CD4-positive, alpha-beta T cell treated with Interleukin-15 for 4 hours (primary cell): ENCODE results near the gene STT3A.
"Not testable (repeated sequence)": the region's sequence is repeated elsewhere in the genome, so short reads cannot be mapped to it uniquely, and the experiment has no call there.

Experiments used
- DNase-seq: peaks from one replicate; pipeline ENCODE4 v3.0.0-alpha.2; 2020; ENCODE audit warnings: low spot score

STT3A gene

GRCh38 chr11:125592305-125593113 is at the start of gene STT3A:
TSS of gene STT3A (plus strand) at chr11:125592852. CDS start at chr11:125595916, 3,064 bp downstream.
- DNase-seq: peak; percentile 99

DNA sequence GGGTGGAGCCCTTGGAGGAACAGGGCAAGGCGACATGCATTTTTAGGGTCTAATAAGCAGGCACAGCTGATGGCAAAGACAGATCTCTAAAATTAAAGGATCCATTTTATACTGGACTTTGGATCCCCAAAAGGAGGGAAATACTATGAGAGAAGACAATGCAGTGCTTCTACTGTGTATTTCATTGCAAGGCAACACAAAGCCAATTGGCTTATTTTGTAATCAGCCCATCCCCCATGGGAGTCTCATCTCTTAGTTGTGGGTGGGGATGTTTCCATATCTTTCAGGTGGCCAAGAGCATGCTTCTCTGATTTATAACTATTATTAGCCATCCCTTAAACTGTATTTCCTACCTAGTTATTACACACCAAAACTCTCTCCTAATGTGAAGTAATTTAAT is 41.9 kb upstream of the STT3A start:
- no peak for DNase-seq

DNA sequence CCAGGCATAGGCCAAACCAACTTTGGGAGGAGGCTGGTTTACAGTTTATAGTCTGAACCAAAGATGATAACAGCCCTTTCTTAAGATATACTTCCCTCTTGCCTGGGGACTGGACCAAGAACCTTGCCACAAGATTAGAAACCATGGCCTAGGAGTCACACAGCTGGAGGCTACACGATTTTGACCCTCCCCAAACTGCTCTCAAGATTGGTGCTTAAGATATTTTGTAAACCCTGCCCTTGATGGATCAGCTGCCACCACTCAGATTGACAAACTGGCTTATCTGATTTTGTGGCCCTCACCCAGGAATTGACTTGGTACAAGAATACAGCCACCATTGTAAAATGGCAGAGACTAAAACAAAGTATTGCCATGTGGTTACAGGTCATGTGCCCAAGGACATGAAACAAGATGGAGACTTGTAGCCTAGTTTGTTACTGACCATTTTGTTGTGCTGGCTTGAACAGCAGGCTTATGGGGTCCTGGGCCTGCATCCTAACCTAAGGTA is 40.8 kb upstream of the STT3A start:
- DNase-seq: no peak

- no peak for DNase-seq
Observed at GRCh38 chr11:125552927-125553326, 39.7 kb upstream of the STT3A start.

- DNase-seq: no peak
Observed at GRCh38 chr11:125553357-125553756, 39.3 kb upstream of the STT3A start.

GRCh38 chr11:125554038-125554437 is 38.6 kb upstream of the STT3A start:
- no peak for DNase-seq

DNA sequence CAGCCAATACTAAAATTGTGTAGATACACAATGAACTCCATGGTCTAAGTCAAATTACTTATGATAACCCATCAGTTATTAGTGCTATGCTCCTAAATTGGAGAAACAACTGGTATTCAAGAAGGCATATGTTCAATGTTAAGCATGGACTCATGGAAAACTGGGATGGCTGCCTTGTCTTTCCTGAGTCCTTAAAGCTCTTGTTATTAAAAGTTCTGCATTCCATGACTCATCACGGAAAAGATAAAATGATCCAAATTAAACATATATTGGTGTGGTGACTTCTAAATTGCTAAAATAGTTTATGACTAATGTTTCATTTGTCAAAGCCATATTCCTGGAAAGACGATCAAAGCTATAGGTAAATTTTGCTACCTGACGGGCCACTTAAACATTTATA is 32.8 kb upstream of the STT3A start:
- DNase-seq: no peak

- DNase-seq: no peak
Observed at GRCh38 chr11:125561924-125562323, 30.7 kb upstream of the STT3A start.

GRCh38 chr11:125562430-125562829 is 30.2 kb upstream of the STT3A start:
- DNase-seq: no peak

DNA sequence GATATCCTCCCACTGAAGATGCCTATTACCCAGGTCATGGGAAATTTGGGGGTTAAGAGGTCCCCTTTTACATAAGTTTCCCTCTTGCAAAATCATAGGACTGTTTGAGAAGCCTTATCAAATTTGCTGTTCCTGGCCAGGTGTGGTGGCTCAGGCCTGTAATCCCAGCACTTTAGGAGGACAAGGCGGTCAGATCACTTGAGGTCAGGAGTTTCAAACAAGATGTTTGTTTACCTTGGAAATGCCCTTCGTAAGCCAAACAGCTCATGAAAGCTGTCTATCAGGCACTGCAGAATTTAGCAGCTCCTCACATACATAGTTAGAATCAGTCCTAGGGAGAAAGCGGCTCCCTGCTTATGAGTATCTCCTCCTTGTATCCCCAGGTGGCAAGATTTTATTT is 28.3 kb upstream of the STT3A start:
- no peak for DNase-seq

GRCh38 chr11:125566235-125566634 is 26.4 kb upstream of the STT3A start:
- DNase-seq: no peak

DNA sequence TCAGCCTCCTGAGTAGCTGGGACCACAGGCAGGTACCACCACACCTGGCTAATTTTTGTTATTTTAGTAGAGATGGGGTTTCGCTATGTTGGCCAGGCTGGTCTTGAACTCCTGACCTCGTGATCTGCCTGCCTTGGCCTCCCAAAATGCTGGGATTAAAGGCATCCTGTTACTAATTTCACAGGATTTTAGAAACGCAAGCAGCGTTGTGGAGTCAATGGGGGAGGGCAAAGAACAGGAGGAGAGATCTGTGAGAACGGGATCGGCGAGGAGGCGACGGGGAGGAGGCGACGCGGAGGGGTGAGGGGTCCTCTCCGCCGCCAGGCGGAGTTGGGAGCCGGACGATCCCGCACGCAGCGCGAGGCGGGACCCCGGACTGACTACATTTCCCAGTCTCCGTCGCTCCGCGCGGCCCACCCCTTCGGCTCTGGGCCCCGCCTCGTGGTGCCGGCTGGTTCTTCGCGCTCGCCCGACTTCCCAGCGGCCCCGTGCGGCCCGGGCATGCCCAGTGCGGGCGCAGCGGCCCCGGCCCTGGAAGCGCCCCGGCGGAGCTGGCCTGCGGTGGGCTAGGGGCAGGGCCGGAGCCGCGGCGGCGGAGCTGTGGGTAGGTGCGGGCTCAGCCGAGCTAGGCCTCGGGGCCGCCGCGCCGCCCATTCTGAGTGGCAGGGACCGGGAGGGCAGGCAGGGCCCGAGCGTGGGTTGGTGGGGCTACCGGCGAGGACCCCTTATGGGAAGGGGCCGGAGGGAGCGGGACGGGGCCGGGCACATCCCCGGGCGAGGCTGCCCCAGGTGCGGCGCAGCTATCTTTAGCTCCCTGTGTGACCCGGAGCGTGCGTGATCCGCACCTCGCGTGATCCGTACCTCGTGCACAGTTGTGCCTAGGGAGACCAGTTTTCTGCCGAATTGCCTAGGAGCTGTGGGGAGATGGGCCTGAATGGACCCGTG is 23.4 kb upstream of the STT3A start, which contains the start of gene EI24:
Gene EI24, plus strand, starts transcription at position 508 of the 945 bp plus-strand sequence. CDS start 3,051 bp downstream, outside the sequence.
- DNase-seq: peak; percentile 88

GRCh38 chr11:125569915-125570621 is 22.6 kb upstream of the STT3A start:
- DNase-seq: no peak

DNA sequence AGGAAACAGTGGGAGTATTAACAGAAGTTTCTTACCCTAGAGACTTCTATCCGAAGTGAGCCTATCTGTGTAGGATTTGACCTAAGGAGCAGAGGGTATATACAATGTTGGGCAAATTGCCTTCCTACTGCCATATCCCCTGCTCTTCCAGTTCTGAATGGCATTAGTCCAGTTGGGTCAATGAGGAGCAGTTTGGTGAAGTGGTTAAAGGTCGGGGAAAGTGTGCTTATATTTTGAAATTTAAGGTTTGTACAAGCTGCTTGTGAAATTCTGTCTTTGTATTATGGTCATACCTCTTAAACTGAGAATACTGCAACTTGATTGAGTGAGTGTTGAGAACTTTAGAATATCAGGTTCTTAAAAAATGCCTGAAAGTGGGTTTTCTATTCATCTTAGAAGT is 21.7 kb upstream of the STT3A start:
- DNase-seq: no peak

DNA sequence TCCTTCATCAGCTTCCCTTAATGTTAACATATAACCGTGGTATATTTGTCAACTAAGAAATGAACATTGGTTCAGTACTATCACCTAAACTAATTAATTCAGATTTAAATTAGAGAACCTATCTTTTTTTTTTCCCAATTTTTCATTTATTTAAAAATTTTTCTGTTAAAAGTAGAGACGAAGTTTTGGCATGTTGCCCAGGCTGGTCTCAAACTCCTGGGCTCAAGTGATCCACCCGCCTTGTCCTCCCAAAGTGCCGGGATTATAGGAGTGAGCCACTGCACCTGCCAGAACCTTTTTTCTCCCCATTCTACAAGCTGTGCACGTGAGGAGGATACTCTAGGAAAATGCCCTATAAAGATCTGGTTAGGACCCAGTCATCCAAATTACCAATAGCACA is 19.7 kb upstream of the STT3A start:
- no peak for DNase-seq

DNA sequence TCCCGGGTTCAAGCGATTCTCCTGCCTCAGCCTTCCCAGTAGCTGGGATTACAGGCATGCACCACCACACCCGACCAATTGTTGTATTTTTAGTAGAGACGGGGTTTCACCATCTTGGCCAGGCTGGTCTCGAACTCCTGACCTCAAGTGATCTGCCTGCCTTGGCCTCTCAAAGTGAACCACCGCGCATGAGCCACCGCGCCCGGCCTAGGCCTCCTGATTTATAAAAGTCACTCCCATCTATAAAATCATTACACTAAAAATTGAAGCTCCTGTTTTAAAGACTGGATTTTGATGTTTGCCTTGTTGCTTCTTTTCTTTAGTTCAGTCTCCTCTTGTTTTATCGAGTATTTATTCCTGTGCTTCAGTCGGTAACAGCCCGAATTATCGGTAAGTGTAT is 15.5 kb upstream of the STT3A start:
- DNase-seq: not testable (repeated sequence)

GRCh38 chr11:125578783-125579182 is 13.9 kb upstream of the STT3A start:
- DNase-seq: no peak

DNA sequence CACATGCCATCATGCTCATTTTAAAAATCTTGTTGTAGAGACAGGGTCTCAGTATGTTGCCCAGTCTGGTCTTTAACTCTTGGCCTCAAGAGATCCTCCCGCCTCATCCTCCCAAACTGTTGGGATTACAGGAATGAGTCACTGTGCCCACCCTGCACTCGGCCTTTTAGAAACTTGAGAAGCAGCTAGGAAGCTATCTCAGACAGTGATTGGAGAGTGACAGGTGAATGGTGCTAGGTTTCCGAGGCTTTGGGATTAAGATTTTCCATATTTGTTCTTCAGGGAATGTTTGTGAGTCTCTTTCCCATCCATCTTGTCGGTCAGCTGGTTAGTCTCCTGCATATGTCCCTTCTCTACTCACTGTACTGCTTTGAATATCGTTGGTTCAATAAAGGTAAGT is 12.8 kb upstream of the STT3A start:
- no peak for DNase-seq

DNA sequence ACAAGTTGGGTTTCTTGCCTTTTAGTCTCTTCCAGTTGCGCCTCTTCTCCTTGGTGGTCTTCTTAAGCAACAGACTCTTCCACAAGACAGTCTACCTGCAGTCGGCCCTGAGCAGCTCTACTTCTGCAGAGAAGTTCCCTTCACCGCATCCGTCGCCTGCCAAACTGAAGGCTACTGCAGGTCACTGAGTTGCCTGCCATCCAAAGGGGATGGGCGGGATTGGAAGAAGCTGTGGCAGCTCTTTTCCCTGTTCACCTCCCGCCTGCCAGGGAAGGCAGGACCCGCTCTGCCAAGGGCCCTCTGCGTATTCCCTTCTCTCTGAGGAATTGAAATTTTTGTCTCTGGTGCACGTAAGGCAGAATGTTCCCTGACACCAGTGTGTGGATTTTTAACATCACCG is 9.2 kb upstream of the STT3A start:
- DNase-seq: no peak

GRCh38 chr11:125585487-125585886 is 7.2 kb upstream of the STT3A start:
- no peak for DNase-seq

- DNase-seq: no peak
Observed at GRCh38 chr11:125586623-125587022, 6.0 kb upstream of the STT3A start.

DNA sequence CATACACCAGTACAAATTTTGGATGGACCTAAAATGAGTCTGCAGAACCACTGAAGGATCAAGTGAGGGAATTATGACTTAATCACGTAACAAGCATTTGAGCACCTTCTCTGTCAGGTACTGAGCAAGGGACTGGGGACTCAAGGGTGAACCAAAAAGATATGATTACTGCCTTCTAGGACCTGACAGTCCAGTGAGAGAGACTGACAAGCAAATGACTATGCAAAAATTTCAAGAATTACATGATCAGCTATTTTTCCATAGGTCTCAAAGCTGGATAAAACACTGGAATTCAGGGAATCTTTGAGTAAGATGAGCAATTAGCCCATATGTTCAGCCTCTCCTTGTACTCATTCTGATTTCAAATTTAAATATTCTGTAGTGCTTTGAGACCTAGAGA is 5.2 kb upstream of the STT3A start:
- no peak for DNase-seq
